GM23338 (cell line): ENCODE results near the gene CLCN6. TPM values are rescaled to one million over a fixed set of nuclear protein-coding genes. Genes with fewer than 3 reads are reported as not detected.

ENCODE experiments used
- ATAC-seq: fragments of 200-7000 bp; cut with Tn5 transposase; 3 replicates; pipeline ENCODE4 v1.9.1; 2020
- DNase-seq: peaks from one replicate; pipeline ENCODE4 v3.0.0-alpha.2; 2015; ENCODE audit warnings: low spot score
- H2AFZ ChIP-seq: fragments of 200-600 bp; sonication (generic); 2 replicates; pipeline ENCODE4 v1.8.0; 2016; ENCODE audit warnings: antibody characterized with exemption, mild to moderate bottlenecking, moderate library complexity
- H3F3A ChIP-seq: fragments of 200-600 bp; sonication (generic); replicated peaks from 2 replicates; pipeline ENCODE4 v1.8.0; 2017; ENCODE audit warnings: antibody characterized with exemption, mixed run types, low read depth
- H3K27ac ChIP-seq: fragments of 200-600 bp; sonication (generic); 2 replicates; pipeline ENCODE4 v1.6.1; 2016; ENCODE audit warnings: low read depth
- H3K27me3 ChIP-seq: fragments of 200-600 bp; sonication (generic); 2 replicates; pipeline ENCODE4 v1.8.0; 2016; ENCODE audit warnings: mild to moderate bottlenecking, mixed run types, moderate library complexity; ENCODE audit not compliant: insufficient read depth
- H3K36me3 ChIP-seq: fragments of 200-600 bp; sonication (generic); 2 replicates; pipeline ENCODE4 v1.8.0; 2016; ENCODE audit warnings: mild to moderate bottlenecking; ENCODE audit not compliant: insufficient read depth
- H3K4me1 ChIP-seq: fragments of 200-600 bp; sonication (generic); 2 replicates; pipeline ENCODE4 v1.8.0; 2016; ENCODE audit warnings: mild to moderate bottlenecking, moderate library complexity; ENCODE audit not compliant: insufficient read depth
- H3K4me2 ChIP-seq: fragments of 200-600 bp; sonication (generic); 2 replicates; pipeline ENCODE4 v1.7.1; 2017; ENCODE audit warnings: mixed run types
- H3K4me3 ChIP-seq: fragments of 200-600 bp; sonication (generic); 2 replicates; pipeline ENCODE4 v1.6.1; 2016; ENCODE audit warnings: mixed run types
- H3K79me2 ChIP-seq: fragments of 200-600 bp; sonication (generic); replicated peaks from 2 replicates; pipeline ENCODE4 v1.8.0; 2017; ENCODE audit warnings: mild to moderate bottlenecking; ENCODE audit not compliant: insufficient read depth
- H3K9me2 ChIP-seq: fragments of 200-600 bp; sonication (generic); 2 replicates; pipeline ENCODE4 v1.8.0; 2017; ENCODE audit not compliant: insufficient read depth
- H4K20me1 ChIP-seq: fragments of 200-600 bp; sonication (generic); replicated peaks from 2 replicates; pipeline ENCODE4 v1.8.0; 2017; ENCODE audit warnings: mild to moderate bottlenecking; ENCODE audit not compliant: insufficient read depth
- H3K27ac Mint-ChIP-seq: 2 replicates; pipeline ENCODE4 v1.8.0; 2020; ENCODE audit warnings: inconsistent platforms, mild to moderate bottlenecking, moderate library complexity, mixed read lengths
- H3K27me3 Mint-ChIP-seq: 3 replicates; pipeline ENCODE4 v1.8.0; 2022; ENCODE audit warnings: low read depth, mild to moderate bottlenecking, moderate library complexity, mixed read lengths, inconsistent platforms; ENCODE audit not compliant: insufficient read depth, poor library complexity
- H3K36me3 Mint-ChIP-seq: 3 replicates; pipeline ENCODE4 v1.8.0; 2021; ENCODE audit warnings: low read depth, mild to moderate bottlenecking, inconsistent platforms, moderate library complexity, mixed read lengths
- H3K4me1 Mint-ChIP-seq: 3 replicates; pipeline ENCODE4 v1.8.0; 2020; ENCODE audit warnings: mild to moderate bottlenecking, inconsistent platforms, mixed read lengths
- H3K4me3 Mint-ChIP-seq: 3 replicates; pipeline ENCODE4 v1.8.0; 2021; ENCODE audit warnings: moderate library complexity, mild to moderate bottlenecking, inconsistent platforms, mixed read lengths
- H3K9me3 Mint-ChIP-seq: 3 replicates; pipeline ENCODE4 v1.8.0; 2020; ENCODE audit warnings: moderate library complexity, mild to moderate bottlenecking, inconsistent platforms, mixed read lengths
- CREB1 ChIP-seq: fragments of 250-450 bp; sonication (Bioruptor Pico); IDR thresholded peaks from 2 replicates; pipeline ENCODE4 v1.5.0; 2020; ENCODE audit warnings: low read depth, mild to moderate bottlenecking, moderate library complexity
- EZH2phosphoT487 ChIP-seq: fragments of 200-600 bp; sonication (generic); IDR thresholded peaks from one replicate; pipeline ENCODE4 v1.8.1; 2018; ENCODE audit warnings: antibody characterized with exemption; ENCODE audit not compliant: unreplicated experiment
- JUNB ChIP-seq: IDR thresholded peaks from one replicate; pipeline ENCODE4 v1.6.1; 2016; ENCODE audit warnings: antibody characterized with exemption; ENCODE audit not compliant: unreplicated experiment
- NANOG ChIP-seq: IDR thresholded peaks from 2 replicates; pipeline ENCODE4 v1.6.1; 2016; ENCODE audit warnings: antibody characterized with exemption, borderline replicate concordance
- POLR2AphosphoS5 ChIP-seq: IDR thresholded peaks from 2 replicates; pipeline ENCODE4 v1.6.1; 2016; ENCODE audit warnings: antibody characterized with exemption, low read depth
- STAT1 ChIP-seq: IDR thresholded peaks from one replicate; pipeline ENCODE4 v1.6.1; 2016; ENCODE audit warnings: antibody characterized with exemption; ENCODE audit not compliant: unreplicated experiment
- ZNF114 ChIP-seq: fragments of 250-450 bp; sonication (Bioruptor Pico); IDR thresholded peaks from 2 replicates; pipeline ENCODE4 v1.5.0; 2020; ENCODE audit warnings: mild to moderate bottlenecking, moderate library complexity
- ZNF331 ChIP-seq: fragments of 250-450 bp; sonication (Bioruptor Pico); IDR thresholded peaks from 2 replicates; pipeline ENCODE4 v1.5.0; 2020; ENCODE audit warnings: low read depth, mild to moderate bottlenecking, moderate library complexity
- polyA plus RNA-seq: library from polyadenylated mRNA; unstranded; fragments of >200 nt; fragmentation: Nextera tagmentation; extraction: Ambion mirVana; gene quantifications from 2 replicates; pipeline ENCODE4 v1.2.1, GENCODE V29; 2016
- total RNA-seq: library from RNA; depleted of rRNA; stranded (reverse); fragments of >200 nt; shearing (Covaris generic); gene quantifications from 2 replicates; pipeline ENCODE4 v1.2.3, GENCODE V29; 2014
- TF ChIP-seq, protein P1 (sequence below): fragments of 250-450 bp; sonication (Bioruptor Pico); IDR thresholded peaks from 2 replicates; pipeline ENCODE4 v1.5.0; 2020; ENCODE audit warnings: mild to moderate bottlenecking, moderate library complexity
- TF ChIP-seq, protein P2 (sequence below): IDR thresholded peaks from one replicate; pipeline ENCODE4 v1.6.1; 2018; ENCODE audit warnings: antibody characterized with exemption; ENCODE audit not compliant: unreplicated experiment
- TF ChIP-seq, protein P3 (sequence below), 2 experiments: fragments of 200-600 bp in 1 of 2; sonication (generic) in 1 of 2; conservative IDR thresholded peaks; 2 replicates each; pipeline versions ENCODE4 v1.5.1 to v1.6.1; 2016 to 2017; ENCODE audit warnings: antibody characterized with exemption in 2 of 2, low read depth in 2 of 2, mild to moderate bottlenecking in 2 of 2, moderate library complexity in 1 of 2

Gene CLCN6
- total and polyA plus RNA-seq, 2 experiments from 2014 or later, result 16.0 to 22.6 TPM

- H3K27ac Mint-ChIP-seq, result no peak overlapping the region
- no peak overlapping the region for H3K27ac ChIP-seq
Measured at GRCh38 chr1:11869104-11869503, 63.1 kb downstream of the CLCN6 start.

More at GRCh38 chr1:11869104-11869503, 63.1 kb downstream of the CLCN6 start:
- H3K4me1 Mint-ChIP-seq, result no peaks in the 10 kb centered on the region
- Histone ChIP-seq H3K36me3 (no peaks in the 10 kb centered on the region), H2AFZ (no peak overlapping the region), H3K4me3 (no peak overlapping the region), H3F3A (no peaks in the 10 kb centered on the region), H3K4me1 (no peaks in the 10 kb centered on the region), H3K79me2 (no peaks in the 10 kb centered on the region), H3K9me2 (no peaks in the 10 kb centered on the region), H3K4me2 (no peak overlapping the region), H3K27me3 (no peaks in the 10 kb centered on the region), H4K20me1 (no peaks in the 10 kb centered on the region)
- peaks cover 12% of the 10 kb centered on the region for H3K27me3 Mint-ChIP-seq
- no peak overlapping the region for H3K4me3 Mint-ChIP-seq
- ATAC-seq, result no peak
- no peaks in the 10 kb centered on the region for H3K36me3 Mint-ChIP-seq
- no peak for DNase-seq
- no peaks in the 10 kb centered on the region for H3K9me3 Mint-ChIP-seq
- no peak for TF ChIP-seq CREB1
- TF ChIP-seq ZNF114, result no peak
- TF ChIP-seq POLR2AphosphoS5, result no peak
- no peak for TF ChIP-seq ZNF331 (CRISPR knock-in tag)
- TF ChIP-seq EZH2phosphoT487, result no peak
- no peak for TF ChIP-seq NANOG
- no peak for TF ChIP-seq JUNB
- TF ChIP-seq, protein P1, sequence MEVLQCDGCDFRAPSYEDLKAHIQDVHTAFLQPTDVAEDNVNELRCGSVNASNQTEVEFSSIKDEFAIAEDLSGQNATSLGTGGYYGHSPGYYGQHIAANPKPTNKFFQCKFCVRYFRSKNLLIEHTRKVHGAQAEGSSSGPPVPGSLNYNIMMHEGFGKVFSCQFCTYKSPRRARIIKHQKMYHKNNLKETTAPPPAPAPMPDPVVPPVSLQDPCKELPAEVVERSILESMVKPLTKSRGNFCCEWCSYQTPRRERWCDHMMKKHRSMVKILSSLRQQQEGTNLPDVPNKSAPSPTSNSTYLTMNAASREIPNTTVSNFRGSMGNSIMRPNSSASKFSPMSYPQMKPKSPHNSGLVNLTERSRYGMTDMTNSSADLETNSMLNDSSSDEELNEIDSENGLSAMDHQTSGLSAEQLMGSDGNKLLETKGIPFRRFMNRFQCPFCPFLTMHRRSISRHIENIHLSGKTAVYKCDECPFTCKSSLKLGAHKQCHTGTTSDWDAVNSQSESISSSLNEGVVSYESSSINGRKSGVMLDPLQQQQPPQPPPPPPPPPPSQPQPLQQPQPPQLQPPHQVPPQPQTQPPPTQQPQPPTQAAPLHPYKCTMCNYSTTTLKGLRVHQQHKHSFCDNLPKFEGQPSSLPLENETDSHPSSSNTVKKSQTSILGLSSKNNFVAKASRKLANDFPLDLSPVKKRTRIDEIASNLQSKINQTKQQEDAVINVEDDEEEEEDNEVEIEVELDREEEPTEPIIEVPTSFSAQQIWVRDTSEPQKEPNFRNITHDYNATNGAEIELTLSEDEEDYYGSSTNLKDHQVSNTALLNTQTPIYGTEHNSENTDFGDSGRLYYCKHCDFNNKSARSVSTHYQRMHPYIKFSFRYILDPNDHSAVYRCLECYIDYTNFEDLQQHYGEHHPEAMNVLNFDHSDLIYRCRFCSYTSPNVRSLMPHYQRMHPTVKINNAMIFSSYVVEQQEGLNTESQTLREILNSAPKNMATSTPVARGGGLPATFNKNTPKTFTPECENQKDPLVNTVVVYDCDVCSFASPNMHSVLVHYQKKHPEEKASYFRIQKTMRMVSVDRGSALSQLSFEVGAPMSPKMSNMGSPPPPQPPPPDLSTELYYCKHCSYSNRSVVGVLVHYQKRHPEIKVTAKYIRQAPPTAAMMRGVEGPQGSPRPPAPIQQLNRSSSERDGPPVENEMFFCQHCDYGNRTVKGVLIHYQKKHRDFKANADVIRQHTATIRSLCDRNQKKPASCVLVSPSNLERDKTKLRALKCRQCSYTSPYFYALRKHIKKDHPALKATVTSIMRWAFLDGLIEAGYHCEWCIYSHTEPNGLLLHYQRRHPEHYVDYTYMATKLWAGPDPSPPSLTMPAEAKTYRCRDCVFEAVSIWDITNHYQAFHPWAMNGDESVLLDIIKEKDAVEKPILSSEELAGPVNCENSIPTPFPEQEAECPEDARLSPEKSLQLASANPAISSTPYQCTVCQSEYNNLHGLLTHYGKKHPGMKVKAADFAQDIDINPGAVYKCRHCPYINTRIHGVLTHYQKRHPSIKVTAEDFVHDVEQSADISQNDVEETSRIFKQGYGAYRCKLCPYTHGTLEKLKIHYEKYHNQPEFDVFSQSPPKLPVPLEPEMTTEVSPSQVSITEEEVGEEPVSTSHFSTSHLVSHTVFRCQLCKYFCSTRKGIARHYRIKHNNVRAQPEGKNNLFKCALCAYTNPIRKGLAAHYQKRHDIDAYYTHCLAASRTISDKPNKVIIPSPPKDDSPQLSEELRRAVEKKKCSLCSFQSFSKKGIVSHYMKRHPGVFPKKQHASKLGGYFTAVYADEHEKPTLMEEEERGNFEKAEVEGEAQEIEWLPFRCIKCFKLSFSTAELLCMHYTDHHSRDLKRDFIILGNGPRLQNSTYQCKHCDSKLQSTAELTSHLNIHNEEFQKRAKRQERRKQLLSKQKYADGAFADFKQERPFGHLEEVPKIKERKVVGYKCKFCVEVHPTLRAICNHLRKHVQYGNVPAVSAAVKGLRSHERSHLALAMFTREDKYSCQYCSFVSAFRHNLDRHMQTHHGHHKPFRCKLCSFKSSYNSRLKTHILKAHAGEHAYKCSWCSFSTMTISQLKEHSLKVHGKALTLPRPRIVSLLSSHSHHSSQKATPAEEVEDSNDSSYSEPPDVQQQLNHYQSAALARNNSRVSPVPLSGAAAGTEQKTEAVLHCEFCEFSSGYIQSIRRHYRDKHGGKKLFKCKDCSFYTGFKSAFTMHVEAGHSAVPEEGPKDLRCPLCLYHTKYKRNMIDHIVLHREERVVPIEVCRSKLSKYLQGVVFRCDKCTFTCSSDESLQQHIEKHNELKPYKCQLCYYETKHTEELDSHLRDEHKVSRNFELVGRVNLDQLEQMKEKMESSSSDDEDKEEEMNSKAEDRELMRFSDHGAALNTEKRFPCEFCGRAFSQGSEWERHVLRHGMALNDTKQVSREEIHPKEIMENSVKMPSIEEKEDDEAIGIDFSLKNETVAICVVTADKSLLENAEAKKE (CRISPR knock-in tag), result no peak
- TF ChIP-seq, protein P2, sequence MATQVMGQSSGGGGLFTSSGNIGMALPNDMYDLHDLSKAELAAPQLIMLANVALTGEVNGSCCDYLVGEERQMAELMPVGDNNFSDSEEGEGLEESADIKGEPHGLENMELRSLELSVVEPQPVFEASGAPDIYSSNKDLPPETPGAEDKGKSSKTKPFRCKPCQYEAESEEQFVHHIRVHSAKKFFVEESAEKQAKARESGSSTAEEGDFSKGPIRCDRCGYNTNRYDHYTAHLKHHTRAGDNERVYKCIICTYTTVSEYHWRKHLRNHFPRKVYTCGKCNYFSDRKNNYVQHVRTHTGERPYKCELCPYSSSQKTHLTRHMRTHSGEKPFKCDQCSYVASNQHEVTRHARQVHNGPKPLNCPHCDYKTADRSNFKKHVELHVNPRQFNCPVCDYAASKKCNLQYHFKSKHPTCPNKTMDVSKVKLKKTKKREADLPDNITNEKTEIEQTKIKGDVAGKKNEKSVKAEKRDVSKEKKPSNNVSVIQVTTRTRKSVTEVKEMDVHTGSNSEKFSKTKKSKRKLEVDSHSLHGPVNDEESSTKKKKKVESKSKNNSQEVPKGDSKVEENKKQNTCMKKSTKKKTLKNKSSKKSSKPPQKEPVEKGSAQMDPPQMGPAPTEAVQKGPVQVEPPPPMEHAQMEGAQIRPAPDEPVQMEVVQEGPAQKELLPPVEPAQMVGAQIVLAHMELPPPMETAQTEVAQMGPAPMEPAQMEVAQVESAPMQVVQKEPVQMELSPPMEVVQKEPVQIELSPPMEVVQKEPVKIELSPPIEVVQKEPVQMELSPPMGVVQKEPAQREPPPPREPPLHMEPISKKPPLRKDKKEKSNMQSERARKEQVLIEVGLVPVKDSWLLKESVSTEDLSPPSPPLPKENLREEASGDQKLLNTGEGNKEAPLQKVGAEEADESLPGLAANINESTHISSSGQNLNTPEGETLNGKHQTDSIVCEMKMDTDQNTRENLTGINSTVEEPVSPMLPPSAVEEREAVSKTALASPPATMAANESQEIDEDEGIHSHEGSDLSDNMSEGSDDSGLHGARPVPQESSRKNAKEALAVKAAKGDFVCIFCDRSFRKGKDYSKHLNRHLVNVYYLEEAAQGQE, result no peak
- TF ChIP-seq, protein P3, sequence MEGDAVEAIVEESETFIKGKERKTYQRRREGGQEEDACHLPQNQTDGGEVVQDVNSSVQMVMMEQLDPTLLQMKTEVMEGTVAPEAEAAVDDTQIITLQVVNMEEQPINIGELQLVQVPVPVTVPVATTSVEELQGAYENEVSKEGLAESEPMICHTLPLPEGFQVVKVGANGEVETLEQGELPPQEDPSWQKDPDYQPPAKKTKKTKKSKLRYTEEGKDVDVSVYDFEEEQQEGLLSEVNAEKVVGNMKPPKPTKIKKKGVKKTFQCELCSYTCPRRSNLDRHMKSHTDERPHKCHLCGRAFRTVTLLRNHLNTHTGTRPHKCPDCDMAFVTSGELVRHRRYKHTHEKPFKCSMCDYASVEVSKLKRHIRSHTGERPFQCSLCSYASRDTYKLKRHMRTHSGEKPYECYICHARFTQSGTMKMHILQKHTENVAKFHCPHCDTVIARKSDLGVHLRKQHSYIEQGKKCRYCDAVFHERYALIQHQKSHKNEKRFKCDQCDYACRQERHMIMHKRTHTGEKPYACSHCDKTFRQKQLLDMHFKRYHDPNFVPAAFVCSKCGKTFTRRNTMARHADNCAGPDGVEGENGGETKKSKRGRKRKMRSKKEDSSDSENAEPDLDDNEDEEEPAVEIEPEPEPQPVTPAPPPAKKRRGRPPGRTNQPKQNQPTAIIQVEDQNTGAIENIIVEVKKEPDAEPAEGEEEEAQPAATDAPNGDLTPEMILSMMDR (conservative IDR thresholded peaks at IDR 0.05; ENCODE audit: low read depth in 2 of 2), result no peak
- no peak for TF ChIP-seq STAT1
